ENCODE results near the gene AKAP11. TPM values are rescaled to one million over a fixed set of nuclear protein-coding genes. Genes with fewer than 3 reads are reported as not detected.

The AKAP11 gene
- total RNA-seq, 4 donors from 2014 or later = 15.8 to 19.6 (median 17.9) TPM

DNA sequence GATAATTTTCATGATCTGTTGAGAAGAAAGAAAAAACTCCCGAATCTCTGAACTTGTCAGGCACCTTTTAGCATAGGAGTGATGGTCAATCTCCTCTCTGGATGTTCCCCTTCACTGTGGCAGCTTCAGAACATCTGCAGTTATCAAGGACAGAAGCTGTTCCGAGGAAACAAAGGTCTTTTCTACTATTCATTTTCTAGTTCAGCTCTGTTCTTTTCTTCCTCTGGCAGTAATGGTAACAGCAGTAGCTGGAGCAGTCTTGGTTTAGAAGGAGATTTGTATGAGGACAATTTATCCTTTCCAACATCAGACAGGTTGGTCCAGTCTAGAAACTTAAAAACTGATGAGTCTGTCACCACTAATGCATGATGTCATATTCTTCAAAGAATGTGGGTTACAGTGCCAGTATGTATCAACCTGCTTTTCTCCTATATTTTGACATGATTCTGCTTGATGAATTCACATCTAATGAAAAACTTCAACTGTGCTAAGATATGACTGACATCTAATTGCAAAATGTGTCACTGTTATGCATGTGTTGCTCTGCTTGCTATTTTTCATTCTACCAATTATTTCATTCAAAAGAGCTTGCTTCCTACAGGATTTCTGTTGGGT lies 41.0 kb downstream of the AKAP11 start:
- 88% methylated on average over 2 of the region's 2 CpGs for WGBS, 2 donors
- DNase-seq (ENCODE audit: low spot score in 2 of 2) = no peak
- TF ChIP-seq POLR2A (IDR thresholded peaks at IDR 0.05) (no peak), CTCF (IDR thresholded peaks at IDR 0.05) (no peak)
- no peak overlapping the region for H3K4me3 ChIP-seq (ENCODE audit: low read depth, poor library complexity, severe bottlenecking)
- intact Hi-C loops (cut with DNase I; ENCODE audit: low total_unique reads) = no loop called here

GRCh38 chr13:42318570-42318969 lies 46.6 kb downstream of the AKAP11 start:
- intact Hi-C loops (cut with DNase I; ENCODE audit: low total_unique reads) = no loop called here

GRCh38 chr13:42320375-42320787 lies 48.4 kb downstream of the AKAP11 start:
- 88% methylated on average over 4 of the region's 4 CpGs for WGBS, 2 donors

More at GRCh38 chr13:42318570-42318969, 46.6 kb downstream of the AKAP11 start:
- H3K4me3 ChIP-seq (ENCODE audit: low read depth, poor library complexity, severe bottlenecking) = no peak overlapping the region
- TF ChIP-seq POLR2A (IDR thresholded peaks at IDR 0.05) (no peak), CTCF (IDR thresholded peaks at IDR 0.05) (no peak)
- no peak for DNase-seq (ENCODE audit: low spot score in 2 of 2)
- 52 to 58% methylated on average over 3 of the region's 3 CpGs for WGBS, 2 donors

DNA sequence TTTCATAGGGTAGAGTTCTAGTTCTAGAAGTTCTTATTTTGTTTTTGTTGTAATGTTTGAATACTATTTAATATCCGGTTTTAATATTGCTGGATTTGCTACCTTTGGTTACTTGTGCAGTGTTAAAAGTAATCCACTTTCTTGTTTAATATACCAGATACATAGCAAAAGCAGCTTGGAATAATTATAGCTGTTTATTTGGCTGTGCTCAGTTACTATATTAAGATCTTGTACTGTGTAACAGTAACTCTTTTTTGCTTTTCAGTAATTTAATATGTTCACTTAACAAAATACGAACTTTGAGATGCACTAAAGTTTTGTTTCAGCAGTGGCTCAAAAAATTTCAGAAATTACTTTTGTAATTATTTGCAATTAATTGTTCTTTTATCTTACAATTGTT lies 50.9 kb downstream of the AKAP11 start:
- DNase-seq (ENCODE audit: low spot score in 2 of 2) = no peak
- intact Hi-C loops (cut with DNase I; ENCODE audit: low total_unique reads) = no loop called here
- no peak for TF ChIP-seq CTCF (IDR thresholded peaks at IDR 0.05)
- no peak for TF ChIP-seq POLR2A (IDR thresholded peaks at IDR 0.05)
- 75 to 79% methylated on average over 2 of the region's 2 CpGs for WGBS, 2 donors
- no peak overlapping the region for H3K4me3 ChIP-seq (ENCODE audit: low read depth, poor library complexity, severe bottlenecking)

More at GRCh38 chr13:42320375-42320787, 48.4 kb downstream of the AKAP11 start:
- H3K4me3 ChIP-seq (ENCODE audit: low read depth, poor library complexity, severe bottlenecking) = no peak overlapping the region
- TF ChIP-seq CTCF (IDR thresholded peaks at IDR 0.05) = no peak
- no peak for TF ChIP-seq POLR2A (IDR thresholded peaks at IDR 0.05)
- intact Hi-C loops (cut with DNase I; ENCODE audit: low total_unique reads) = no loop called here
- no peak for DNase-seq (ENCODE audit: low spot score in 2 of 2)

- DNase-seq (ENCODE audit: low spot score in 2 of 2) = no peak
- TF ChIP-seq CTCF (IDR thresholded peaks at IDR 0.05) (no peak), POLR2A (IDR thresholded peaks at IDR 0.05) (no peak)
- intact Hi-C loops (cut with DNase I; ENCODE audit: low total_unique reads) = no loop called here
- no peak overlapping the region for H3K4me3 ChIP-seq (ENCODE audit: low read depth, poor library complexity, severe bottlenecking)
Observed at GRCh38 chr13:42324704-42325103, 52.8 kb downstream of the AKAP11 start.

DNA sequence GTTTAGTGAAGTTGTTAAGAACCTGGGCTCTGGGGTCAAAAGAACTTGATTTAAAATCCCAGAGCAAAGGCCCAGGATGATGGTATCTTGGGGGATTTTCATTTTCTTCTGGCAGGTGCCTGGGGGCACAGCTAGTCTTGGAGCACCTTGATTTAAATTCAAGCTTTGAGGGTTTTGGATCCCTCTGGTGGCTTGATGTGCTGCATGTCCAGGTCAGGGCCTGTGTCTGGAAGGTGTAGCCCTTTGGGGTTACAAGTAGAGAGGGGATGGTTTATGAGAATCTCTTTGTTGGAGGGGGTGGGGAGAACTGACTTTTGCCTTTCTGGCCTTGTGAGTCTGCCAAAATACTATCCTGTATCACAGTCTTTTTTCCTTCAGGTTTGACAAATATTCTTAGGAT lies 55.8 kb downstream of the AKAP11 start:
- DNase-seq (ENCODE audit: low spot score in 2 of 2) = no peak
- no peak overlapping the region for H3K4me3 ChIP-seq (ENCODE audit: low read depth, poor library complexity, severe bottlenecking)
- intact Hi-C loops (cut with DNase I; ENCODE audit: low total_unique reads) = no loop called here
- TF ChIP-seq POLR2A (IDR thresholded peaks at IDR 0.05) = no peak
- no peak for TF ChIP-seq CTCF (IDR thresholded peaks at IDR 0.05)

Data from lower leg skin (tissue), 4 donors.